Hepatocyte (in vitro differentiated cells): Measurements from ENCODE around the gene CMTR1. TPM values are rescaled to one million over a fixed set of nuclear protein-coding genes. Genes with fewer than 3 reads are reported as not detected.

Experiments
- DNase-seq: peaks from one replicate; pipeline ENCODE4 v3.0.0-alpha.2; 2016; ENCODE audit warnings: low spot score
- H2AFZ ChIP-seq: fragments of 200-600 bp; sonication (generic); 2 replicates; pipeline ENCODE4 v1.6.0; 2016; ENCODE audit warnings: antibody characterized with exemption, mild to moderate bottlenecking
- H3K27ac ChIP-seq: fragments of 200-600 bp; sonication (generic); 2 replicates; pipeline ENCODE4 v1.5.1; 2016; ENCODE audit warnings: mild to moderate bottlenecking
- H3K27me3 ChIP-seq: fragments of 200-600 bp; sonication (generic); 2 replicates; pipeline ENCODE4 v1.6.1; 2016
- H3K36me3 ChIP-seq: fragments of 200-600 bp; sonication (generic); replicated peaks from 2 replicates; pipeline ENCODE4 v1.5.1; 2016; ENCODE audit warnings: low read depth; ENCODE audit not compliant: insufficient read depth
- H3K4me1 ChIP-seq: fragments of 200-600 bp; sonication (generic); 2 replicates; pipeline ENCODE4 v1.5.1; 2016; ENCODE audit warnings: mild to moderate bottlenecking, moderate library complexity; ENCODE audit not compliant: insufficient read depth
- H3K4me2 ChIP-seq: fragments of 200-600 bp; sonication (generic); 2 replicates; pipeline ENCODE4 v1.6.0; 2016
- H3K4me3 ChIP-seq: fragments of 200-600 bp; sonication (generic); 2 replicates; pipeline ENCODE4 v1.5.1; 2016; ENCODE audit warnings: mild to moderate bottlenecking
- H3K79me2 ChIP-seq: fragments of 200-600 bp; sonication (generic); 2 replicates; pipeline ENCODE4 v1.6.0; 2017; ENCODE audit warnings: mild to moderate bottlenecking
- H3K9me2 ChIP-seq: fragments of 200-600 bp; sonication (generic); replicated peaks from 2 replicates; pipeline ENCODE4 v1.6.0; 2017; ENCODE audit warnings: mild to moderate bottlenecking; ENCODE audit not compliant: insufficient read depth
- H3K9me3 ChIP-seq: fragments of 200-600 bp; sonication (generic); 2 replicates; pipeline ENCODE4 v1.5.1; 2016; ENCODE audit warnings: low read depth, mild to moderate bottlenecking
- H4K20me1 ChIP-seq: fragments of 200-600 bp; sonication (generic); 2 replicates; pipeline ENCODE4 v1.6.0; 2016; ENCODE audit warnings: mild to moderate bottlenecking; ENCODE audit not compliant: insufficient read depth, poor library complexity, severe bottlenecking
- CTCF ChIP-seq: fragments of 200-600 bp; sonication (generic); IDR thresholded peaks from 2 replicates; pipeline ENCODE4 v1.5.1; 2016; ENCODE audit warnings: antibody characterized with exemption, mild to moderate bottlenecking; ENCODE audit not compliant: poor library complexity
- EZH2 ChIP-seq: fragments of 200-600 bp; sonication (generic); IDR thresholded peaks from 2 replicates; pipeline ENCODE4 v1.6.1; 2016; ENCODE audit warnings: antibody characterized with exemption, mild to moderate bottlenecking, borderline replicate concordance
- EZH2phosphoT487 ChIP-seq: fragments of 200-600 bp; sonication (generic); IDR thresholded peaks from one replicate; pipeline ENCODE4 v1.6.1; 2018; ENCODE audit warnings: antibody characterized with exemption, mild to moderate bottlenecking, low read depth, moderate library complexity; ENCODE audit not compliant: unreplicated experiment, severe bottlenecking
- WGBS: methylation state at CpG from one replicate; pipeline ENCODE4 v1.1.6; 2016; ENCODE audit warnings: low lambda C conversion rate; ENCODE audit errors: missing lambda C conversion rate; 5-methylcytosine and 5-hydroxymethylcytosine counted together
- polyA plus RNA-seq: library from polyadenylated mRNA; unstranded; fragments of >200 nt; fragmentation: Nextera tagmentation; extraction: Ambion mirVana; gene quantifications from 2 replicates; pipeline ENCODE4 v1.2.1, GENCODE V29; 2016
- total RNA-seq: library from RNA; depleted of rRNA; stranded (reverse); fragments of >200 nt; gene quantifications from 2 replicates; pipeline ENCODE4 v1.2.3, GENCODE V29; 2014

CMTR1 gene
- total and polyA plus RNA-seq, 2 experiments from 2014 or later: 22.5 to 34.4 TPM

GRCh38 chr6:37391120-37391519 lies 41.9 kb upstream of the CMTR1 start:
- TF ChIP-seq EZH2phosphoT487: no peak
- TF ChIP-seq EZH2: no peak
- TF ChIP-seq CTCF: no peak
- WGBS: 63% methylated on average over 2 of the region's 2 CpGs
- Histone ChIP-seq H3K4me1 (no peaks in the 10 kb centered on the region), H4K20me1 (no peaks in the 10 kb centered on the region), H3K9me2 (no peaks in the 10 kb centered on the region), H3K79me2 (no peaks in the 10 kb centered on the region), H2AFZ (no peak overlapping the region), H3K27me3 (no peaks in the 10 kb centered on the region), H3K4me2 (no peak overlapping the region), H3K27ac (peak overlapping the region; percentile 79), H3K9me3 (no peaks in the 10 kb centered on the region), H3K36me3 (no peaks in the 10 kb centered on the region), H3K4me3 (no peak overlapping the region)
- DNase-seq: no peak

GRCh38 chr6:37392821-37393220 lies 40.2 kb upstream of the CMTR1 start:
- H3K36me3 ChIP-seq: no peaks in the 10 kb centered on the region
- no peaks in the 10 kb centered on the region for H3K9me2 ChIP-seq
- no peaks in the 10 kb centered on the region for H3K9me3 ChIP-seq
- no peaks in the 10 kb centered on the region for H4K20me1 ChIP-seq
- H3K27ac ChIP-seq: no peak overlapping the region
- no peak overlapping the region for H2AFZ ChIP-seq
- TF ChIP-seq EZH2: no peak
- no peak for TF ChIP-seq EZH2phosphoT487
- no peak for TF ChIP-seq CTCF
- DNase-seq: no peak
- no peak overlapping the region for H3K4me2 ChIP-seq
- no peaks in the 10 kb centered on the region for H3K27me3 ChIP-seq
- H3K4me1 ChIP-seq: no peaks in the 10 kb centered on the region
- H3K4me3 ChIP-seq: no peak overlapping the region
- no peaks in the 10 kb centered on the region for H3K79me2 ChIP-seq
- 89% methylated on average over 1 of the region's 1 CpG for WGBS

- DNase-seq: no peak
These were observed 39.6 kb upstream of the CMTR1 start for GRCh38 chr6:37393381-37393929.

More at GRCh38 chr6:37393381-37393929, 39.6 kb upstream of the CMTR1 start:
- H3K9me2 ChIP-seq: no peaks in the 10 kb centered on the region
- no peaks in the 10 kb centered on the region for H3K36me3 ChIP-seq
- no peak overlapping the region for H3K4me3 ChIP-seq
- H3K4me1 ChIP-seq: no peaks in the 10 kb centered on the region
- H3K27ac ChIP-seq: no peak overlapping the region
- H2AFZ ChIP-seq: no peak overlapping the region
- H4K20me1 ChIP-seq: no peaks in the 10 kb centered on the region
- no peaks in the 10 kb centered on the region for H3K9me3 ChIP-seq
- no peaks in the 10 kb centered on the region for H3K79me2 ChIP-seq
- 96% methylated on average over 1 of the region's 1 CpG for WGBS
- H3K4me2 ChIP-seq: no peak overlapping the region
- no peak for TF ChIP-seq EZH2
- TF ChIP-seq CTCF: no peak
- no peak for TF ChIP-seq EZH2phosphoT487
- no peaks in the 10 kb centered on the region for H3K27me3 ChIP-seq
